GM13976 (cell line): ENCODE measurements around the gene GALNT7.

ENCODE experiments used
- DNase-seq: peaks from one replicate; pipeline ENCODE4 v3.0.0; 2012; ENCODE audit warnings: low spot score
- CTCF ChIP-seq: IDR thresholded peaks from 2 replicates; pipeline ENCODE4 v1.5.1; 2012; ENCODE audit warnings: borderline replicate concordance, mild to moderate bottlenecking; ENCODE audit not compliant: insufficient read depth; ENCODE audit errors: extremely low read depth, missing control alignments, control extremely low read depth
- in situ Hi-C: fragments of 300-500 bp; cut with MboI; formaldehyde crosslinking; loops from one replicate; pipeline ENCODE4 v1.12.0; 2022; ENCODE audit warnings: low sequenced_read_pairs, mixed read lengths, inconsistent platforms; ENCODE audit not compliant: unreplicated experiment

Gene GALNT7

DNA sequence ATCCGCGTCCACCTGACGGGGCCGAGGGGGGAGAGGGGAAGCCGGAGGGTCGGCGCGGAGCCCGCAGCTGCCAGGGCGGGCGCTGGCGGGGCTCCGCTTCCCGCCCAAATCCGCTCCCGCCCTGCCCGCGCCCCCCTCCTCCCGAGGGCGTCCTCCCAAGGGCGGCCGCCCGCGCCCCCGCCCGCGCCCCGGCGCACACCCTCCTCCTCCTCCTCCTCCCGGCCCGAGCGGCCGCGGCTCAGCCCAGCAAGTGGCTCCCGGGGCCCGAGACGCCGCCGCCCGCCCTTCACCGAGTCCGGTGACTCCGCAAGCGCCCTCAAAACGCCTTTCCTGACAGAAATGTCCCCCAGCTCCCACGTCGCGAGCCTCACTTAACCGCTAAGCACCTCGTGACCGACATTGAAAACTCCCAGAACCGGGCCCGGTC, 165.1 kb downstream of the GALNT7 start:
- in situ Hi-C loops = no loop called here
- peak; percentile 36 for DNase-seq
- no peak for TF ChIP-seq CTCF

DNA sequence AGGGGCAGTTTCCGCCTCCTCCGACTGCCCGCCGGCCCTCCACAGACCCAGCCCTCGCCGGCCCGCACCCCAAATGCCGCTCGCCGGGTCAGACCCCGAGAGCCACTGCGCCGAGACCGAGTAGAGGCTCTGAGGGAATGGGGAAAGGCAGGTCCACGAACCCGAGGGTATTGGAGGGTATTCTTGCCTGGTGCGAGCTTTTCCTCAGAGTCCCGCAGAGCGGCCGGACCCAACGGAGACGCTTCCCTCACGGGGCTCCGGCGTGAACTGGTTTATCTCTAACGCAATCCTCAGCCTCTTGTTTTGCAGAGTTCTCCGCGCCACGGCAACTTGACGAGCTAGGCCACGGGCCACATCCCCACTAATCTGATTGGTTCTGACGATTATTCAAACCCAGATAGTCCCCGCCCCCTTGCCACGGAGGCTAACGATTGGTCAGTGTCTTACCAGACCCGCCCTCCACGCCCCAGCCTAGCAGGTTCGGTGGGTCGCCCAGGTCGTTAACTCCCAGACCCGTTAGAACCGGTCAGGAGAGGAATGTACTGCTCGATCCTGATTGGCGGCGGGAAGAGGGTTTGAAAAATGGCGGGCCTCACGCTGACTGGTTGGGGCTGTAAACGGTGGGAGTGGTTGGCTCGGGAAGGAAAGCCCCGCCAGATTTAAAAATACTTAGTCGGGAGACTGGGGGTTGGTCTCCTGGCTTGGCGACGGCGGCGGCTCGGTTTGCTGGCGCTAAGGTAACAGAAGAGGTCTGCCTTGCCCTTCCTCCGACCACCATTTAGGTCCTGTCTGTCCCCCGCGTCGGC, 165.7 kb downstream of the GALNT7 start, which contains the start of gene HMGB2:
Gene HMGB2, minus strand, starts transcription at position 274 of the 806 bp plus-strand sequence. CDS start 709 bp downstream, outside the sequence.
- TF ChIP-seq CTCF = no peak
- in situ Hi-C loops = no loop called here

GRCh38 chr4:173334891-173335752, 166.5 kb downstream of the GALNT7 start:
- DNase-seq = peak; percentile 80
- TF ChIP-seq CTCF = no peak
- in situ Hi-C loops = no loop called here

More for the DNA sequence above, 165.7 kb downstream of the GALNT7 start, which contains the start of gene HMGB2:
- DNase-seq = peak; percentile 98

GRCh38 chr4:173337463-173337862, 168.9 kb downstream of the GALNT7 start:
- in situ Hi-C loops = no loop called here
- TF ChIP-seq CTCF = no peak
- no peak for DNase-seq

GRCh38 chr4:173343832-173344397, 175.3 kb downstream of the GALNT7 start:
- in situ Hi-C loops = no loop called here
- DNase-seq = no peak
- TF ChIP-seq CTCF = no peak

DNA sequence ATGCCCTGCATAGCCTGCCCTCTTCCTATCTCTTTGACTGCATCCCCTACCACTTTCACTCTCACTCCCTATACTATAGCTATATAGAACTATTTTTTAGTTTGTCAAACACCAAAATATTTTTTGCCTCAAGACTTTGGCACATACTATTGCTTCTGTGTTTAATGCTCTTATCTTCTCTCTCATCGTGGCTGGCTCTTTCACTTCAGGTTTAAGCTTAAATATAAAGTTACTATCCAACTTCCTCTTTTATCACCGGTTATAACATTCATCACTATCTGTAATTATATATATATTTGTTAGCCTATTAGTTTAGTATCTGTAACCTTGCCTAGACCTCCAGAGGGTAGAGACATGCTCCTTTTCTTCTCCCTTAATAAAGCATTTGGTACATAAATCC, 177.0 kb downstream of the GALNT7 start:
- DNase-seq = no peak
- in situ Hi-C loops = no loop called here
- TF ChIP-seq CTCF = no peak
